Sigmoid colon (tissue), 4 donors: ENCODE results near the gene RHO.

Experiments
- CTCF ChIP-seq, 4 experiments: fragments of 450-650 bp in 3 of 4; fragments of 200-600 bp in 1 of 4; IDR thresholded peaks; one replicate each; pipeline ENCODE4 v1.5.1; 2016 to 2019; ENCODE audit warnings: antibody characterized with exemption in 4 of 4, mild to moderate bottlenecking in 3 of 4, moderate library complexity in 2 of 4
- EP300 ChIP-seq, 4 donors: sonication (generic); formaldehyde crosslinking; IDR thresholded peaks; one replicate each; pipeline ENCODE4 v1.6.1; 2017; ENCODE audit warnings: antibody characterized with exemption in 4 of 4
- POLR2A ChIP-seq, 2 donors: fragments of 450-650 bp; IDR thresholded peaks; one replicate each; pipeline ENCODE4 v1.6.1; 2016; ENCODE audit warnings: antibody characterized with exemption in 2 of 2, mild to moderate bottlenecking in 2 of 2, moderate library complexity in 2 of 2
- POLR2AphosphoS5 ChIP-seq, 4 donors: sonication (generic); formaldehyde crosslinking; IDR thresholded peaks; one replicate each; pipeline ENCODE4 v1.6.1; 2017; ENCODE audit warnings: antibody characterized with exemption in 4 of 4

GRCh38 chr3:129532261-129532660 is 3.8 kb downstream of the RHO start:
- TF ChIP-seq CTCF (IDR thresholded peaks at IDR 0.05) = no peak
- no peak for TF ChIP-seq EP300 (IDR thresholded peaks at IDR 0.05)
- TF ChIP-seq POLR2A (IDR thresholded peaks at IDR 0.05) = no peak
- TF ChIP-seq POLR2AphosphoS5 (IDR thresholded peaks at IDR 0.05) = no peak
